ENCODE results near the gene TMEM63B.

- no peak for TF ChIP-seq POLR2A (IDR thresholded peaks at IDR 0.05)
- no peak for TF ChIP-seq CTCF (IDR thresholded peaks at IDR 0.05)
Observed at GRCh38 chr6:44202332-44202971, 75.1 kb downstream of the TMEM63B start.
